Gastroesophageal sphincter (tissue), 3 donors: ENCODE results near the gene NOTCH2.

Experiments used
- CTCF ChIP-seq, 4 experiments: fragments of 200-600 bp in 2 of 4; fragments of 450-650 bp in 2 of 4; sonication (generic) in 1 of 4; IDR thresholded peaks; one replicate each; pipeline ENCODE4 v1.5.1; 2017 to 2019; ENCODE audit warnings: antibody characterized with exemption in 4 of 4, mild to moderate bottlenecking in 2 of 4, moderate library complexity in 2 of 4
- POLR2A ChIP-seq, 2 donors: fragments of 450-650 bp; IDR thresholded peaks; one replicate each; pipeline ENCODE4 v1.6.1; 2017; ENCODE audit warnings: antibody characterized with exemption in 2 of 2, mild to moderate bottlenecking in 2 of 2, moderate library complexity in 1 of 2

GRCh38 chr1:119968068-119968492 is 101.4 kb downstream of the NOTCH2 start:
- TF ChIP-seq CTCF (IDR thresholded peaks at IDR 0.05) (peak; percentile 46 to 72 (median 62)), POLR2A (IDR thresholded peaks at IDR 0.05) (no peak)
